Naive thymus-derived CD8-positive, alpha-beta T cell (primary cell): Measurements from ENCODE around the gene RASL12. TPM values are rescaled to one million over a fixed set of nuclear protein-coding genes. Genes with fewer than 3 reads are reported as not detected.
"Not testable (repeated sequence)": the region's sequence is repeated elsewhere in the genome, so short reads cannot be mapped to it uniquely, and the experiment has no call there.

ENCODE experiments used
- ATAC-seq, 2 donors: fragments of 150-1000 bp; cut with Tn5 transposase in 1 of 2; sonication (Bioruptor Pico), chemical (Tn5 transposase) in 1 of 2; 1 replicate in 1 of 2; 2 replicates in 1 of 2; pipeline ENCODE4 v1.10.0; 2021; ENCODE audit warnings: mild to moderate bottlenecking in 2 of 2, moderate library complexity in 2 of 2
- POLR2A ChIA-PET: fragments of 350-600 bp; sonication (Branson Sonifier 250); formaldehyde crosslinking; loops from one replicate; lab custom pipeline; 2021; ENCODE audit warnings: antibody characterized with exemption; lab: Charles Lee
- DNase-seq, 10 donors: peaks; one replicate each; pipeline versions ENCODE4 v3.0.0 to v3.0.0-alpha.2; 2020 to 2022
- H3K27ac Mint-ChIP-seq, 10 donors: one replicate each; pipeline ENCODE4 v1.8.0; 2020 to 2022; ENCODE audit warnings: mild to moderate bottlenecking in 10 of 10, mixed read lengths in 10 of 10, moderate library complexity in 4 of 10, inconsistent platforms in 1 of 10
- H3K27me3 Mint-ChIP-seq, 5 donors: one replicate each; pipeline ENCODE4 v1.8.0; 2021 to 2022; ENCODE audit warnings: mixed read lengths in 5 of 5
- H3K36me3 Mint-ChIP-seq, 3 donors: one replicate each; pipeline ENCODE4 v1.8.0; 2020 to 2022; ENCODE audit warnings: mixed read lengths in 3 of 3, mild to moderate bottlenecking in 2 of 3, inconsistent platforms in 1 of 3
- H3K4me1 Mint-ChIP-seq, 4 donors: one replicate each; pipeline ENCODE4 v1.8.0; 2021 to 2022; ENCODE audit warnings: mixed read lengths in 4 of 4
- H3K4me3 Mint-ChIP-seq, 10 donors: one replicate each; pipeline ENCODE4 v1.8.0; 2020 to 2022; ENCODE audit warnings: mild to moderate bottlenecking in 10 of 10, mixed read lengths in 10 of 10, moderate library complexity in 6 of 10, inconsistent platforms in 1 of 10
- H3K9me3 Mint-ChIP-seq, 9 donors: one replicate each; pipeline ENCODE4 v1.8.0; 2020 to 2022; ENCODE audit warnings: mixed read lengths in 9 of 9, mild to moderate bottlenecking in 3 of 9, inconsistent platforms in 1 of 9, moderate library complexity in 1 of 9
- polyA plus RNA-seq, 3 donors: library from polyadenylated mRNA; unstranded; fragments of 300-500 nt; fragmentation: Illumina TruSeq; gene quantifications; one replicate each; pipeline ENCODE4 v1.2.3, GENCODE V29; 2021
- total RNA-seq, 8 experiments: library from RNA in 2 of 8; stranded (reverse) in 2 of 8; gene quantifications; one replicate each; pipeline ENCODE4 v1.2.3 and lab custom pipeline; 2021 to 2026

RASL12 gene
- total and polyA plus RNA-seq, 5 experiments from 2014 or later, result not detected

- DNase-seq (no peak), ATAC-seq (no peak)
- POLR2A ChIA-PET, result no interaction called here
- Mint-ChIP-seq H3K36me3 (peaks cover 10 to 55% (median 14%) of the 10 kb centered on the region in 3 donors), H3K27ac (no peak overlapping the region), H3K4me1 (peaks cover 4 to 7% (median 5%) of the 10 kb centered on the region in 4 donors), H3K4me3 (no peak overlapping the region), H3K27me3 (no peaks in the 10 kb centered on the region), H3K9me3 (no peaks in the 10 kb centered on the region)
These were observed 31.5 kb upstream of the RASL12 start for GRCh38 chr15:65099336-65099735.

- ATAC-seq (no peak), DNase-seq (no peak)
- Mint-ChIP-seq H3K4me3 (no peak overlapping the region), H3K27ac (peak overlapping the region in 2 of 10 donors; percentile 6 to 22), H3K9me3 (no peaks in the 10 kb centered on the region), H3K36me3 (peaks cover 10 to 46% (median 11%) of the 10 kb centered on the region in 3 donors), H3K4me1 (peaks cover 4 to 7% (median 6%) of the 10 kb centered on the region in 4 donors), H3K27me3 (no peaks in the 10 kb centered on the region)
- POLR2A ChIA-PET, result no interaction called here
These were observed 30.0 kb upstream of the RASL12 start for GRCh38 chr15:65097651-65098263.

- H3K27me3 Mint-ChIP-seq, result no peaks in the 10 kb centered on the region
- no peak overlapping the region for H3K4me3 Mint-ChIP-seq
- H3K36me3 Mint-ChIP-seq, result peaks cover 10 to 44% (median 11%) of the 10 kb centered on the region in 3 donors
- peaks cover 3 to 6% (median 5%) of the 10 kb centered on the region in 4 donors for H3K4me1 Mint-ChIP-seq
- no peak for ATAC-seq
- peak overlapping the region in 2 of 10 donors; percentile 41 to 48 for H3K27ac Mint-ChIP-seq
- no peak for DNase-seq
- POLR2A ChIA-PET, result no interaction called here
- no peaks in the 10 kb centered on the region for H3K9me3 Mint-ChIP-seq
These were observed 28.9 kb upstream of the RASL12 start for GRCh38 chr15:65096481-65097385.

- H3K4me1 Mint-ChIP-seq, result peaks cover 0 to 2% (median 0%) of the 10 kb centered on the region in 4 donors
- no peaks in the 10 kb centered on the region for H3K27me3 Mint-ChIP-seq
- H3K27ac Mint-ChIP-seq, result no peak overlapping the region
- ATAC-seq (no peak), DNase-seq (no peak)
- H3K9me3 Mint-ChIP-seq, result no peaks in the 10 kb centered on the region
- no peak overlapping the region for H3K4me3 Mint-ChIP-seq
- POLR2A ChIA-PET, result no interaction called here
- peaks cover 6 to 36% (median 10%) of the 10 kb centered on the region in 3 donors for H3K36me3 Mint-ChIP-seq
These were observed 27.9 kb upstream of the RASL12 start for GRCh38 chr15:65095747-65096104.

GRCh38 chr15:65095011-65095746 is 27.4 kb upstream of the RASL12 start:
- Mint-ChIP-seq H3K36me3 (peaks cover 6 to 33% (median 10%) of the 10 kb centered on the region in 3 donors), H3K4me1 (peaks cover 0 to 2% (median 0%) of the 10 kb centered on the region in 4 donors), H3K4me3 (no peak overlapping the region), H3K9me3 (no peaks in the 10 kb centered on the region), H3K27ac (peak overlapping the region in 2 of 10 donors; percentile 1 to 50), H3K27me3 (no peaks in the 10 kb centered on the region)
- DNase-seq (no peak), ATAC-seq (no peak)
- POLR2A ChIA-PET, result no interaction called here

- Mint-ChIP-seq H3K4me3 (no peak overlapping the region), H3K27ac (no peak overlapping the region), H3K27me3 (no peaks in the 10 kb centered on the region), H3K4me1 (peaks cover 0 to 2% (median 0%) of the 10 kb centered on the region in 4 donors), H3K9me3 (no peaks in the 10 kb centered on the region), H3K36me3 (peaks cover 6 to 30% (median 10%) of the 10 kb centered on the region in 3 donors)
- POLR2A ChIA-PET, result no interaction called here
- DNase-seq (no peak), ATAC-seq (no peak)
These were observed 26.7 kb upstream of the RASL12 start for GRCh38 chr15:65094294-65094995.

- ATAC-seq, POLR2A ChIA-PET, H3K9me3 Mint-ChIP-seq, DNase-seq, H3K4me1 Mint-ChIP-seq, H3K4me3 Mint-ChIP-seq, H3K27me3 Mint-ChIP-seq: not testable (repeated sequence)
- peaks cover 4 to 26% (median 7%) of the 10 kb centered on the region in 3 donors for H3K36me3 Mint-ChIP-seq
- peak overlapping the region in 2 of 10 donors; percentile 21 to 43 for H3K27ac Mint-ChIP-seq
These were observed 26.0 kb upstream of the RASL12 start for GRCh38 chr15:65093793-65094170.

GRCh38 chr15:65092911-65093792 is 25.4 kb upstream of the RASL12 start:
- Mint-ChIP-seq H3K27me3 (no peaks in the 10 kb centered on the region), H3K4me1 (peaks cover 0 to 2% (median 0%) of the 10 kb centered on the region in 4 donors), H3K4me3 (no peak overlapping the region), H3K27ac (peak overlapping the region in 1 of 10 donors; percentile 43), H3K9me3 (no peaks in the 10 kb centered on the region), H3K36me3 (peaks cover 0 to 20% (median under 1%) of the 10 kb centered on the region in 3 donors)
- DNase-seq (peak in 1 of 10 donors; percentile 49), ATAC-seq (no peak)
- POLR2A ChIA-PET, result no interaction called here

- Mint-ChIP-seq H3K27me3 (no peaks in the 10 kb centered on the region), H3K4me1 (peaks cover 0 to 3% (median 0%) of the 10 kb centered on the region in 4 donors), H3K27ac (peak overlapping the region in 1 of 10 donors; percentile 29), H3K36me3 (peaks cover 0 to 12% (median 0%) of the 10 kb centered on the region in 3 donors), H3K4me3 (no peak overlapping the region), H3K9me3 (no peaks in the 10 kb centered on the region)
- peak in 1 of 10 donors; percentile 52 for DNase-seq
- POLR2A ChIA-PET, result no interaction called here
- no peak for ATAC-seq
These were observed 24.4 kb upstream of the RASL12 start for GRCh38 chr15:65091946-65092770.

GRCh38 chr15:65089206-65089824 is 21.5 kb upstream of the RASL12 start:
- Mint-ChIP-seq H3K9me3 (no peaks in the 10 kb centered on the region), H3K27me3 (no peaks in the 10 kb centered on the region), H3K27ac (peak overlapping the region in 1 of 10 donors; percentile 52), H3K36me3 (peaks cover 0 to 6% (median 0%) of the 10 kb centered on the region in 3 donors), H3K4me3 (no peak overlapping the region), H3K4me1 (peaks cover 0 to 3% (median 0%) of the 10 kb centered on the region in 4 donors)
- DNase-seq, result no peak
- no peak for ATAC-seq
- POLR2A ChIA-PET, result interaction anchor here (0.6 kb wide), 1 partner anchor 739 kb away, joined by 4 read pairs; no protein-coding TSS in a partner anchor
